ENCODE data around the gene CMKLR1.

Gene CMKLR1

DNA sequence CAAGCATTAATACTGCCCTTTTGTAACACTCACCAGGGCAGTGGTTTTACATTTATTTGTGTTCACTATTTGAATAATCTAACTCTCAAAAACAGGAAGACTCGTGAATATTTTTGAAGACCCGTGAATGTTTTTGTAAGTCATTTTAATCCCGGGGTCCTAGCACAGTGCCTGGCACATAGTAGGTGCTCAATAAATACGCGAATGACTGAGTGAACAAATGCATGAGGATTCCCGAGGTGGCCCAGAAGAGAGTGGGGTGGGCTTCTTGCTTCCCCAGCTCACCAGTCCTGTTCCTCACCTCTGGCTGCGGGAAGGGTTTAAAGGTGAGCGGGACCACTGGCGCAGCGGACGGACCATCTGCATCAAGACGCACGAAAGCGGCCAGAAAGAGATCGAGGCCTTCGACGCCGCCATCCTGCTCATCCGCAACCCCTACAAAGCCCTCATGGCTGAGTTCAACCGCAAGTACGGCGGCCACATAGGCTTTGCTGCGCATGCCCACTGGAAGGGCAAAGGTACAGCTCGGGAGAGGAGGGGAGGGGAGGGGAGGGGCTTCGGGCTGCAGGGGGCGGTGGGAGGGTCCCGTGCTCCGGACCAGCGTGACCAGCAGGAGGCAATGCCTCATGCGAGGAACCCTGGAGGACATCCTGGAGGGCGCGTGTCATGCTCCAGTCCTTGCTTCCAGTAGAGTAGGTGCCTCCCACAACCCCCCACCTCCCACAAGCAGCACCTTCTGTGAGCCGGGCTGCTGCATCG, 98.9 kb downstream of the CMKLR1 start:
- Histone ChIP-seq H3K4me3 (ENCODE audit: low read length) (no peak overlapping the region), H4K20me1 (ENCODE audit: insufficient read depth, low read length) (no peaks in the 10 kb centered on the region), H2AFZ (ENCODE audit: low read length) (no peak overlapping the region), H3K27me3 (replicated peaks; ENCODE audit: insufficient read depth, low read length) (no peaks in the 10 kb centered on the region; the same call in 1 of the 2 replicates), H3K9ac (ENCODE audit: low read length) (no peak overlapping the region), H3K9me3 (replicated peaks; ENCODE audit: insufficient read depth, low read length) (no peaks in the 10 kb centered on the region), H3F3A (ENCODE audit: insufficient read depth, low read length) (no peaks in the 10 kb centered on the region), H3K27ac (ENCODE audit: low read length) (no peak overlapping the region), H3K4me1 (ENCODE audit: low read length) (no peaks in the 10 kb centered on the region), H3K4me2 (ENCODE audit: low read depth, low read length) (no peak overlapping the region), H3K36me3 (replicated peaks; ENCODE audit: insufficient read depth, low read length) (no peaks in the 10 kb centered on the region), H3K79me2 (ENCODE audit: low read length) (no peaks in the 10 kb centered on the region), H3K9me2 (replicated peaks; ENCODE audit: insufficient read depth, low read length) (no peaks in the 10 kb centered on the region)
- TF ChIP-seq CTCF (IDR thresholded peaks at IDR 0.05; ENCODE audit: low read length) (no peak), EZH2phosphoT487 (IDR thresholded peaks at IDR 0.05; ENCODE audit: low read length) (no peak), EZH2 (optimal IDR thresholded peaks at IDR 0.05; ENCODE audit: low read depth, low read length) (no peak)
- no peak for DNase-seq

- Histone ChIP-seq H4K20me1 (ENCODE audit: insufficient read depth, low read length) (no peaks in the 10 kb centered on the region), H3K4me2 (ENCODE audit: low read depth, low read length) (no peak overlapping the region), H3K27ac (ENCODE audit: low read length) (no peak overlapping the region), H3K4me3 (ENCODE audit: low read length) (no peak overlapping the region), H3K4me1 (ENCODE audit: low read length) (no peaks in the 10 kb centered on the region), H3K9me2 (replicated peaks; ENCODE audit: insufficient read depth, low read length) (no peaks in the 10 kb centered on the region), H2AFZ (ENCODE audit: low read length) (no peak overlapping the region), H3K36me3 (replicated peaks; ENCODE audit: insufficient read depth, low read length) (no peaks in the 10 kb centered on the region), H3K79me2 (ENCODE audit: low read length) (no peaks in the 10 kb centered on the region), H3K27me3 (replicated peaks; ENCODE audit: insufficient read depth, low read length) (no peaks in the 10 kb centered on the region; the same call in 1 of the 2 replicates), H3F3A (ENCODE audit: insufficient read depth, low read length) (no peaks in the 10 kb centered on the region), H3K9ac (ENCODE audit: low read length) (no peak overlapping the region), H3K9me3 (replicated peaks; ENCODE audit: insufficient read depth, low read length) (no peaks in the 10 kb centered on the region)
- TF ChIP-seq CTCF (IDR thresholded peaks at IDR 0.05; ENCODE audit: low read length) (no peak), EZH2phosphoT487 (IDR thresholded peaks at IDR 0.05; ENCODE audit: low read length) (no peak), EZH2 (optimal IDR thresholded peaks at IDR 0.05; ENCODE audit: low read depth, low read length) (no peak)
- no peak for DNase-seq
Measured at GRCh38 chr12:108239378-108239777, 99.7 kb downstream of the CMKLR1 start.

GRCh38 chr12:108238474-108238873, 100.6 kb downstream of the CMKLR1 start:
- no peaks in the 10 kb centered on the region for H3K36me3 ChIP-seq (replicated peaks; ENCODE audit: insufficient read depth, low read length)
- no peaks in the 10 kb centered on the region for H3K9me2 ChIP-seq (replicated peaks; ENCODE audit: insufficient read depth, low read length)

More at GRCh38 chr12:108238474-108238873, 100.6 kb downstream of the CMKLR1 start:
- H3K4me3 ChIP-seq (ENCODE audit: low read length), result no peak overlapping the region
- H4K20me1 ChIP-seq (ENCODE audit: insufficient read depth, low read length), result no peaks in the 10 kb centered on the region
- no peak overlapping the region for H2AFZ ChIP-seq (ENCODE audit: low read length)
- no peak overlapping the region for H3K9ac ChIP-seq (ENCODE audit: low read length)
- no peaks in the 10 kb centered on the region; the same call in 1 of the 2 replicates for H3K27me3 ChIP-seq (replicated peaks; ENCODE audit: insufficient read depth, low read length)
- no peaks in the 10 kb centered on the region for H3K9me3 ChIP-seq (replicated peaks; ENCODE audit: insufficient read depth, low read length)
- DNase-seq, result no peak
- no peak overlapping the region for H3K4me2 ChIP-seq (ENCODE audit: low read depth, low read length)
- no peaks in the 10 kb centered on the region for H3F3A ChIP-seq (ENCODE audit: insufficient read depth, low read length)
- no peak overlapping the region for H3K27ac ChIP-seq (ENCODE audit: low read length)
- no peaks in the 10 kb centered on the region for H3K4me1 ChIP-seq (ENCODE audit: low read length)
- TF ChIP-seq EZH2 (optimal IDR thresholded peaks at IDR 0.05; ENCODE audit: low read depth, low read length), result no peak
- TF ChIP-seq CTCF (IDR thresholded peaks at IDR 0.05; ENCODE audit: low read length), result no peak
- TF ChIP-seq EZH2phosphoT487 (IDR thresholded peaks at IDR 0.05; ENCODE audit: low read length), result no peak
- H3K79me2 ChIP-seq (ENCODE audit: low read length), result no peaks in the 10 kb centered on the region

Data from MM.1S (cell line).